GM18858 (cell line): ENCODE measurements around the gene PGR.
"Not testable (repeated sequence)": the region's sequence is repeated elsewhere in the genome, so short reads cannot be mapped to it uniquely, and the experiment has no call there.

Experiments used
- ATAC-seq: cut with Tn5 transposase; IDR thresholded peaks from one replicate; pipeline ENCODE4 v1.9.1; 2021; ENCODE audit not compliant: unreplicated experiment

Gene PGR

DNA sequence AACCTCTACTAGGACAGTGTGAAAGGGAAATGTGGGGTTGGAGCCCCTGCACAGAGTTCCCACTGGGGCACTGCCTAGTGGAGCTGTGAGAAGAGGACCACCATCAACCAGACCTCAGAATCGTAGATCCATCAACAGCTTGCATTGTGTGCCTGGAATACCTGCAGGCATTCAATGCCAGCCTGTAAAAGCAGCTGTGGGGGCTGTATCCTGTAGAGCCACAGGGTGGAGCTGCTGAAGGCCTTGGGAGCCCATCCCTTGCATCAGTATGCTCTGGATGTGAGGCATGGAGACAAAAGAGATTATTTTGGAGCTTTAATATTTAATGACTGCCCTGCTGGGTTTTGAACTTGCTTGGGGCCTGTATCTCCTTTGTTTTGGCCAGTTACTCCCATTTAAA is 46.3 kb downstream of the PGR start:
- no peak for ATAC-seq

DNA sequence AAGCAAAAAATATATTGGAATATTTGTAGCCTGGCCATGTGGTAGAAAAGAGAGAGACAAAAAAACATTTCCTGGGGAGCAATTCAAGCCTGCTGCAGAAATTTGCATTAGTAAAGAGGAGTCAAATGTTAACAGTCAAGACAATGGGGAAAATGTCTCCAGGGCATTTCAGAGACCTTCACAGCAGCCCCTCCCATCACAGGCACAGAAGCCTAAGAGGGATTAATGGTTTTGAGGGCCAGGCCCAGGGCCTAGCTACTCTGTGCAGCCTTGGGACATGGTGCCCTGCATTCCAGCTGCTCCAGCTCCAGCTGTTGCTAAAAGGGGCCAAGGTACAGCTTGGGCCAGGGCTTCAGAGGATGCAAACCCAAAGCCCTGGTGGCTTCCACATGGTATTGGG is 46.8 kb downstream of the PGR start:
- ATAC-seq, result no peak

DNA sequence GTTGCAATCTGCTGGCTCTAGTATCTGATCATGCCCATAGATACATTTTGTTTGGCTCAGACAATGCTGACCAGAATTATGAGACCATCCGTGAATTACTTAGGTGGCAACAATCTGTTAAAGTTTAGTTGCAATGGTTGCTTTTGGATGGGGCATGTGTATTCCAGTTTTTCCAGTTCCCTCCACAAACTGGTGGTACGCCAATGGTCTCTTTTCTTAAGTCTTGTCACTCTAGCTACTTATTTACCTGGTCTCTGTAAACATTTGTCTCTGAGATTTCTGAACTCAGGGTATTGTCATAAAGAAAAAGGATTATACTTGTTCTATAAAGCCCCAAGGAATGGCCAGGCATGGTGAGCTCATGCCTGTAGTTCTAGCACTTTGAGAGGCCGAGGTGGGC is 65.9 kb downstream of the PGR start:
- no peak for ATAC-seq

DNA sequence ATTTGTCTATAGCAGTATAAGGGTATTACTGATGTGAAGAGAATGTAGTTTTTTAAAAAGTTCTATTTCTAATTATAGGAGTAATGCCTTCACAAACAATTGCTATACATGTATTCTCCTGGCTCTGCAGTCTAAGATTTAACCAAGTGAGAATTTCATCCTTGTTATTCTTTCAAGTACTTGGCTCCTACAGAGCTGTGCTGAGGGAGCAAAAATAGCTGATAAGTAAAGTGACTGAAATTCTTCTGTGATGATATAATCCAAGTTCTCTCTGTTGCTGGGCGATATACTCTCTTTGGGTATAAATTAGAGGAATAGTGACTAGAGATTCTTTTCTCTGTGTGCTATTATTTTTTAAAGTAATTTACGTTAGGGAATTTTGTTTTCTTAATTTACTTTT is 68.0 kb downstream of the PGR start:
- no peak for ATAC-seq

DNA sequence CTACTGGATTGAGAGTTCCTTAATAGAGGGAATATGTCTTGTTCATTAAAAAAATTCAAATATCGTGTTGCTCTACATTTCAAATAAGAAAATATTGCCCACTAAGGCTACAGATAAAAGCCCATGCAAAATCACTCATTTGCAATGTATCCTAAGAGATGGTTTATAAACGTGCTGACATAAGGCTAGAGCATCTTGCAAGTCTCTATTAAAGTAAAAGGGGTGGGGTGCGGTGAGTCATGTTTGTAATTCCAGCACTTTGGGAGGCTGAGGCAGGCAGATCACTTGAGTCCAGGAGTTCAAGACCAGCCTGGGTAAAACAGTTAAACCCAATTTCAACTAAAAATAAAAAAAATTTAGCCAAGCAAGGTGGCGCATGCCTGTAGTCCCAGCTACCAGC is 70.3 kb downstream of the PGR start:
- ATAC-seq, result no peak

DNA sequence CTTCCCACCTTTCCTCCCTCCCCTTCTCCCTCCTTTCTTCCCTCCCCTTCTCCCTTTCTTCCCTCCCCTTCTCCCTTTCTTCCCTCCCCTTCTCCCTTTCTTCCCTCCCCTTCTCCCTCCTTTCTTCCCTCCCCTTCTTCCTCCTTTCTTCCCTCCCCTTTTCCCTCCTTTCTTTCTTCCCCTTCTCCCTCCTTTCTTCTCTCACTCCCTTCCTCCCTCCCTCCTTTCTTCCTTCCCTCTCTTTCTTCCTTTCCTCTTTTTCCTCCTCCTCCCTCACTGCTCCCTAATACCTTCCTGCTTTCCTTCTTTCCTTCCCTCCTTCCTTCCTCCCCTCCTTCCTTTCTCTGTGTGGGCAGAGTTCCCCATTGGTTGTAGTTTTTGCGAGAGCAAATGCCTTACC is 76.1 kb downstream of the PGR start:
- no peak for ATAC-seq

DNA sequence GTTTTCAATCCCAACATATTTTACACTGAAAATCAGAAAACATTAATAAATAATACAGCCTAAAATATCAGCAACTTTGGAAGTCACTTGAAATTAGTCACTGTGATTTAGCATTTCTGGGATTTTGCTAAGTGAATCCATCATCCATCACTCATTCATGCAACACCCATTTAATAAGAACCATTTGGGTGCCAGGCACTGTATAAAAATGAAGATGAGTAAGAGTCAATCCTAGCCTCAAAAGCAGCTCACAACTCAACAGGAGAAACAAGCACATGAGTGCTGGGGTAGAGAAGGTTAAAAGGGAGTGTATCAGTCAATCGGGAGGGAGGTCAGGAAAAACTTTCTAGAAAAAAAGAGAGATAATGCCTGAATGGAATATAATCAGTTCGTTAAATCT is 77.9 kb downstream of the PGR start:
- no peak for ATAC-seq

DNA sequence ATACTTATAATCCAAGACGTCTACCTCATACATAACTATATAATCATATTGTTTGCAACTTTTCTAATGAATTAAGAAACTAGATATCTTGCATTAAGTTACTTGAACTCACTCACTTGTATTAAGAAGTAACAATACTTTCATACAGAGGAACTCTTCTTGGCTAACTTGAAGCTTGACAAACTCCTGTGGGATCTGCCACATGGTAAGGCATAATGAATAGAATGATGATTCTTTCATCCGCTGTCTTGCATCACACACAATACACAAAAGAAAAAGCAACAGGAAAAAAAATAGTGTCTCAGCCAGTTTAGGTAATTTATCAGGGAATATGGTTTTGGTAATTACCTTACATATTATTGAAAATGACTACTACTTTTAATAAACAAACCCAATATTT is 79.8 kb downstream of the PGR start:
- no peak for ATAC-seq

DNA sequence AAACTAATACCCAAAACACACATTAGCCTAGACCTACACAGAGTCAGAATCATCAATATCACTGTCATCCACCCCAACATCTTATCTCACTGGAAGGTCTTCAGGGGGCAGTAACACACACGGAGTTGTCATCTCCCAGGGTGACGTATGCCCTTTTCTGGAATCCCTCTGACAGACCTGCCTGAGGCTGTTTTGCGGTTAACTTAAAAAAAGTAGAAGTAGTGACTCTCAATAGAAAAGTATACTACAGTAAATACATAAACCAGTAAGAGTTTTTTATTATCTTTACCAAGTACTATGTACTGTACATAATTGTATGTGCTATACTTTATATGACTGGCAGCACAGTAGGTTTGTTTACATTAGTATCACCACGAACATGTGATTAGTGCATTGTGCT is 80.5 kb downstream of the PGR start:
- ATAC-seq, result no peak

DNA sequence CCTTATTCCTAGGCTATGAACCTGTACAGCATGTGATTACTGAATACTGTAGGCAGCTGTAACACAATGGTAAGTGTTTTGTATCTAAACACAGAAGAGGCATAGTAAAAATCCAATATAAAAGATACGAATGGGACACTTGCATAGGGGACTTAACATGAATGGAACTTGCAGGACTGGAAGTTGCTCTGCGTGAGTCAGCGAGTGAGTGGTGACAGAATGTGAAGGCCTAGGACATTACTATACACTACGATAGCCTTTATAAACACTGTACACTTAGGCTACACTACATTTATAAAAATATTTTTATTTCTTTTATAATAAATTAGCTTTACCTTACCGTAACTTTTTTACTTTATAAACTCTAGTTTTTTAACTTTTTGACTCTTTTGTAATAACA is 81.1 kb downstream of the PGR start:
- ATAC-seq, result no peak

DNA sequence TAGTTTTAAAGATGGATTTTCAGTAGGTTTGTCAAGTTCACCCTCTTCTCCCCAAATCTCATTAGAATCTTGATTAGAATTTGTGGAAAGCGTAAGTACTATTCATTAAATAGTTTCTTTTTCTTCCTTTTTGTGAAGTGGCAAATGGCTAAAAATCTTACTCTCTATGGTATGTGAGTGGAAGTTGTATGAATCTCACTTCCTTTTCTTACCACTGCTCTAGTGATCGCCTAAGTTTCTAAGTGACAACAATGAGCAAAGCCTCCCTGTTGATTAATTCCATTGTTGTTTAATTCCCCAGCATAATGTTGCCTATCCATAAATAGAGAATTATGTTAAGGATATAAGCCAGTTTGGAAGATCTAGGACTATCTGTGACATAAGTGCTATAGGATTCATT is 82.7 kb downstream of the PGR start:
- peak; percentile 54 for ATAC-seq

DNA sequence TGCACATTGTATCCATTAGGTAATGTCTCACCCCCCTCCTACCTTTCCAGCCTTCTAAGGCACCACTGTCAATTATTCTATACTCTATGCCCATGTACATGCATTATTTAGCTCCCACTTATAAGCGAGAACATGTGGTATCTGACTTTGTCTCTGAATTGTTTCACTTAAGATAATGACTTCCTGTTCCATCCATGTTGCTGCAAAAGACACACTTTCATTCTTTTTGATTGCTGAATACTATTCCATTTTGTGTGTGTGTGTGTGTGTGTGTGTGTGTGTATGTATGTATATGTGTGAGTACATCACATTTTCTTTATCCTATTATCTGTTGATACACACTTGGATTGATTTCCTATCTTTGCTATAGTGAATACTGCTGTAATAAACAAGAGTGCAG is 84.2 kb downstream of the PGR start:
- no peak for ATAC-seq

DNA sequence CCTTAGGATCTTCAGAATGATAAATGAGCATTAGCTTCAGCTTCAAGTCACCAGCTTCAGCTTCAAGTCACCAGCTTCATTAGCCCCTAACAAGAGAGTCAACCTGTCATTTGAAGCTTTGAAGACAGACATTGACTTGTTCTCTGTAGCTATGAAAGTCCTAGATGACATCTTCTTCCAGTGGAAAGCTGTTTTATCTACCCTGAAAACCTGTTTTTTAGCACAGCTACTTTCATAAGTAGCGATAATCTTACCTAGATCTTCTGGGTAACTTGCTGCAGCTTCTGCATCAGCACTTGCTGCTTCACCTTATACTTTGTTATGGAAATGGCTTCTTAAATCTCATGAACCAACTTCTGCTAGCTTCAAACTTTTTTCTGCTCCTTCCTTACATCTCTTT is 85.7 kb downstream of the PGR start:
- no peak for ATAC-seq

DNA sequence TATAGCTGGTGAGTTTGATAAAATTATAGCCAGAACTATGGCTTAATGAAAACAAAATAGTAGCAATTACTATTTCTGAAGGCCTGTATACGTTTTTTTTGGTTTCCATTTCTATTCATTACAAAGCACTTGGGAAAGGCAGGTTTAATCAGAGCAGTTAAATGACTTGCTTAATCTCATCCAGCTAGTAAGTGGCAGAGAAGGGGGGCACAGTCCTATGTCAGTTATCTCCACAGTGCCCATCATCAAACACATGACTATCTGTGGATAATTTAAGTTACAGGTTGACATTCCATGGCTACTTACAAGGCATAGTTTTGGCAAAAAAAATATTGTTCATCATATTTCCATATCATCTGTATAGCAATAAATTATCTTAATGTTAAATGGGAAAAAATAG is 93.7 kb downstream of the PGR start:
- ATAC-seq, result no peak

DNA sequence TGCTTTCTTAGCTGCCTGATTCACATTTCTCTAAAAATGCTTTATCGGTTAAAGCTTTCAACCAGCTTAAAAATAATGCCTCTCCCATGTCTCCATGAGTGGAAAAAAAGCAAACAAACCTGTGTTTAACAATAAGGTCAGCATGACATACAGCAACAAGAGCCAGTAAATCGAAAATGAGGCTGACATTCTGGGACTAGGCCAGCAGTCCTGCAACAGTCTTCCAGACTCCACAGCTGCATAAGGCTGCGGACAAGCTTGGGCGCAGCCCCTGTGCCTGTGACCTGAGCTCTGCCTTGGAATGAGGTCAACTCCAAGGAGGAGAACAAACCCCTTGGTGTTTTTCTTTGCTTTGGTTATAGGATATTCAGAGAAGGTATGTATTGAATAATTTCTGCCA is 95.5 kb downstream of the PGR start:
- ATAC-seq, result no peak

DNA sequence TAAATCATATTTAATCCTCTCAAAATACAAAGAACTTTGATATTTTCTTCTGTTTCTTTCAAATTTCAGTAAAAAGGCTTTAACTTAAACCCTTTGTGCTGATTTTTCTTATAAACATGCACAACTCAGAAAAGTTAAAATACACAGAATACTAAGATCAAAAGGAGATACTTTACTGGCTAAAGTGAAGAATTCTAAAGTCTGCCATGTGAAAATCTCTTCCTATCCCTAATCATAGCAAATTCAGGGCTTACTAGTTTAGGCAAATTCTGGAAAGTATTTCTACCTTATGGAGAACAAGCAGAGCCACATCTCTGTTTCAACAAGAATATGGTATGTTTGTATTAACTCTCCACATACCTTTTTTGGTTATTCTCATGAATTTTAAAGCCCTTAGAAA is 96.6 kb downstream of the PGR start:
- ATAC-seq, result no peak

DNA sequence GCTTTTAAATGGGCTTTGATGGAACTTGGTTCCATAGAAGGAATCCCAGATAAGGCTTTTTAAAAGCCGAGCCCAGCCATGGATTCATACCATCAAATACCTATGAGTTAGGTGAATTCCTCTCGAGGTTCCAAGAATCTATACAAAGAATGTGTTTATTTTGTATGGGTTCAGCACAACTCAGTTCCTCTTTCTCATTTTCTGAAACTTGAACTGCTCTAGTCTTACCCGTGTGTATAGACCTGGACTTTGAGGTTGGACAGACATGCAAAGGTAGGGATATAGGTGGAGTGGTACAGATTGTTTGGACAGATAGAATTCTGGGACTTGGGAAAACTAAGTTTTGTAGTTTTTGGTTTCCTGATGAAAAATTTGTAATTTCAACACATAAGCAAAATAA is 97.9 kb downstream of the PGR start:
- no peak for ATAC-seq

DNA sequence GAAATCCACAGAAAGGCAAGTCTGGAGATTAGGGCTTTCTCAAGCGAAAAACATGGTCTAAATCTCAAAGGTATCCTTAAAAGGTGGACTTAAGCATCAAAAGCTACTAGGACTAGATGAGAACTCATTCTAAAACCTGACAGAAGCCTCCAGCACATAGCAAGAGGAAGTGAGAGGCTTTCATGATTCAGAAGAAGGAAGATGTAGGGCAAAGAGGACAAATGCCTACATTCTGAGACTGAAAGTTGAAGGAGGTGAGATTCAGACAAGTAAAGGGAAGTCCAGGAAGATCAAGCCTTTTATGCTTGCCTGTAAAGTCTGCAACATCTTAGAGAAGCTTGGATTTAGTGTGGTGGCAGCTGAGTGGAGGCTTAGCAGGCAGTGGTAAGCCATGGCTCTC is 98.9 kb downstream of the PGR start:
- no peak for ATAC-seq

DNA sequence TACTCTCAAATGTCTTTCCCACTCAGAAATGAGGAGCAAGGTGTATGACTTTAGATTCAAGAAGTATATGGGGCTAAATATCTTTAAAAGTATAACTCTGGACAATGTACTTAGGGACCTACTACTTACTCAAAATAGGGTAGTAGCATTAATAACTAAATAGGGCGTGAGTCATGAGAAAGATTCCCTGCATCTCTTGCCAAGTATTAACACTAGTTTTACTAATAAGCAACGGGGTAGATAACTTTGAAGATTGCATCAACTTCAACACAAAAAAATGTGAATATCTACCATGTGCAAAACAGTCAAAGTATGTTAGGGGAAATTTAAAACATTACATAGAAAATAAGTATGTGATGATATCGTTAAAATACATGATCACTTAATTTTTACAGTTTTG is 99.6 kb downstream of the PGR start:
- no peak for ATAC-seq

DNA sequence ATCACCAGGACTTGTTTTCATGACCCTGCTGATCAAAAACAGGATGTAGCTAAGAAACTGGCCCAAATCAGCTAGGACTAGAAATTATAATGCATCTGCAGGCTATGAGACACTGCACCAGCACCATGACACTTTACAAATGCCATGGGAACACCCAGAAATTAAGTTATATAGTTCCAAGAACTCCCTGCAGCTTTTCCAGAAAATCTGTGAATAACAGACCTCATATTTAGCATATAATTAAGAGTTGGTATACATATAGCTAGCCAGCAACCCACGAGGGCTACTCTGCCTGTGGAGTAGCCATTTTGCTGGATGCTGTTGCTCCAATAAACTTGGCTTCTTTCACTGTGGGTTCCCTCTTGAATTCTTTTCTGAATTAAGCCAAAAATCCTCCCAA is 101.0 kb downstream of the PGR start:
- no peak for ATAC-seq

DNA sequence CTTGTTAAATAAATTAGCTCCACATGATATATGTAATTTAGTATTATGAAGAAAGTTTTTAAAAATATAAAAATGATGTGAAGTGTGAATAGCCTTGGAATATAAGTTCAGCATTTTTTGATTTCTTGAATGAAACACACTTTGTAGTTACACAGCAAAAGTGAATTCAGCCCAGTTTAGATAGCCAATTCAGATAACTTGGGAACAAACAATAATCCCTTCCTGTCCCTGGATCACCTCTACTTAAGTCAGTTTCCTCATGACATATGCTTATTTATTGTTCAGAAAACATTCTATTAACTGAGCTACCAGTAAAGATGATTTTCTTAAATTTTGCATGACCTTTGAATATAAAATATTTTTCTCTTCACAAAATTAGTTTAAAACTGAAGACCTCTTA is 107.4 kb downstream of the PGR start:
- no peak for ATAC-seq

DNA sequence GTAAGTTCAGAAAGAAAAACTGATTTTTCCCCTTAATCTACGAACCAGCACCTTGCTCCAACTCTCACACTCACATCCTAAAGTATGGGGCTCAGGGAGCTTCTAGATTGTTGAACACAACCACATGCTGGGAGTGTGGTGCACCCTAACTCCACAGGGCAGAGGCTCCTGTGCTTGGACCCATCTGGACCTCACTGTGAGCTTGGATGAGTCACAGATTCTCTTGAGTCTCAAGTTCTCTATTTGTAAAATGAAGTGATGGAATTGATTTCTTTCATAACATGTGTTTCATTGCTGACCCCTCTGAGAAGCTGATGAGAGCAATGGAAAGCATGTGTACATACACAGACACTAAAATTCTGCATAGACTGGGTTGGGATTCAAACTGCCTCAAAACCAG is 109.7 kb downstream of the PGR start:
- ATAC-seq, result no peak

DNA sequence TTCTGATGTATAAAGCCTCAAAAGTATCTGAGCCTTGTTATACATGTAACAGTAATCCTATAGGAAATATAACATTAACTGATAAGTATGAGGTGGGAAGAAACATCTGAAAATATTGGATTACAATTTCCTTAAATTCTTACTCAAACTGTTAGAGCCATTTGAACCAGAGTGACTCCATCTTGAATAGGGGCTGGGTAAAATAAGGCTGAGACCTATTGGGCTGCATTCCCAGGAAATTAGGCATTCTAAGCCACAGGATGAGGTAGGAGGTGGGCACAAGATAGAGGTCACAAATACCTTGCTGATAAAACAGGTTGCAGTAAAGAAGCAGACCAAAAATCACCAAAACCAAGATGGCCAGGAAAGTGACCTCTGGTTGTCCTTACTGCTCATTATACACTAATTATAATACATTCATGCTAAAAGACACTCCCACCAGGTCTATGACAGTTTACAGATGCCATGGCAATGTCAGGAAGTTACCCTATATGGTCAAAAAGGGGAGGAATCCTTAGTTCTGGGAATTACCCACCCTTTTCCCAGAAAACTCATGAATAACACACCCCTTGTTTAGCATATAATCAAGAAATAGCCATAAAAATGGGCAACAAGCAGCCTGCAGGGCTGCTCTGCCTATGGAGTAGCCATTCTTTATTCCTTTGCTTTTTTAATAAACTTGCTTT is 114.9 kb downstream of the PGR start:
- ATAC-seq, result no peak

DNA sequence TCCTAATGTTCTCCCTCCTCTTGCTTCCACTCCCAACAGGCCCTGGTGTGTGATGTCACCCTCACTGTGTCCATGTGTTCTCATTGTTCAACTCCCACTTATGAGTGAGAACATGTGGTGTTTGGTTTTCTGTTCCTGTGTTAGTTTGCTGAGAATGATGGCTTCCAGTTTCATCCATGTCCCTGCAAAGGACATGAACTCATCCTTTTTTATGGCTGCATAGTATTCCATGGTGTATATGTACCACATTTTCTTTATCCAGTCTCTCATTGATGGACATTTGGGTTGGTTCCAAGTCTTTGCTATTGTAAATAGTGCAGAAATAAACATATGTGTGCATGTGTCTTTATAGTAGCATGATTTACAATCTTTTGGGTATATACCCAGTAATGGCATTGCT is 115.9 kb downstream of the PGR start:
- not testable (repeated sequence) for ATAC-seq
